GM18868 (cell line): ENCODE results near the gene NOP9.
A peak's percentile ranks its signal among the peaks of the same experiment; 100 is the strongest.

ENCODE experiments used
- ATAC-seq: cut with Tn5 transposase; IDR thresholded peaks from one replicate; pipeline ENCODE4 v1.9.1; 2021; ENCODE audit warnings: mild to moderate bottlenecking, moderate library complexity; ENCODE audit not compliant: unreplicated experiment

Gene NOP9

DNA sequence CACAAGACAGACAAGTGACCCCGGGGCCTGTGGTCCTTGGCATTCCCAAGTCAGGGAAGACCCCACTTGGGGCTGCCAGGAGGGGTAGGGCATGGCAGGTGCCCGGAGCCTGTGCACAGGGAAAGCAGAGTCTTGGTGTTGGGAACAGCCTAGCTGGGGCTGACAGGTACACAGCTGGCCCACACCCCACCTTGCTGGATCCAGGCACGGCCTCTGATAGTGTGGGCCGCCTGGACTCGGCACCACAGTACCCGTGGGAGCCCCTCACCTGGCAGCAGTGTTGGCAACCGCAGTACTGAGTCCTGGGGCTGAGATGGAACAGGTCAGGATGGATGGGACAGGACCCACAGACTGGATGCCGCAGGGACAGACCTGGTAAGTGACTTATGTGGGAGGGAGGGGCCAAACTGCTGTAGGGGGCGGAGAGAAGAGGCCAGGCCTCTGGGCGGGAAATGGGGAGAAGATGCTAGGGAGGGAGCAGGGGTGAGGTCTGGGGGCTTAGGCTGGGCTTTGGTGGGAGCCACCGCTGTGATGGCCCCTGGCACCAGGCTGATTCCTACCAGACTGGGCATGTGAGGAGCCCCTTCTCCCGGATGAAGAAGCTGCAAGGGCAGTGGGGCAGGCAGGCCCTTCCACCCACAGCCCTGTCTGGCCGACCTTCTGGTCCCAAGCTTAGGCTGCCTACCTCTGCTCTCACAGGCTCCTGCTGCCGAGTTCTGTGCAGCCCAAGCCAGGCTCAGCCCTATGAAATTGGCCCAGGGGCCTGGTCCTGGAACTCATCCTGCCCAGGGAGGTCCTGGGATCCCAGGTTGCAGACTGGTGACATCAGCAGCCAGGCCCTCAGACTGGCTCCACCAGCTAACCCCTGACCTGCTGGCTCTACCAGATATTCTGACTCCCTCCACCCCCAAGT, 36.6 kb upstream of the NOP9 start, which contains the start of gene TGM1:
TSS of gene TGM1 (minus strand) at position 357 of the 913 bp plus-strand sequence. CDS start 825 bp downstream, outside the sequence.
- ATAC-seq = no peak

DNA sequence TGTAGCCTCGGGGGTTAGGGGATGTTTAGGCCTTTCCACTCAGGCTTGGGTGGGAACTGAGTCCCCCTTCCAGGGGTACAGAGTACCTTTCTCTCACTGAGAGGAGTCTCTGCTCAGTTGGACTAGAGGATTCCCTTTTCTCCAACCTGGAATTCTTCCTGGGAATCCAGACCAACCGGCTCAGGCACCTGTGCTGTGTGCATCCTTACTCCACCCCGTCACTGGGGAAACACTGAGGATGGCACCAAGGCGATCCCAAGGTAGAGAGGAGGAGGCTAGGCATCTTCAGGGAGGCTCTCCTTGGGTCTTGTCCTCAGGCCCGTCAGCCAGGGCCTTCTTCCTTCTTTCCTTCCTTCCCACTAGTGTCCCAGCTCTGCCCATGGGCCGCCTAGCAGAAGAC, 35.8 kb upstream of the NOP9 start:
- ATAC-seq = no peak

DNA sequence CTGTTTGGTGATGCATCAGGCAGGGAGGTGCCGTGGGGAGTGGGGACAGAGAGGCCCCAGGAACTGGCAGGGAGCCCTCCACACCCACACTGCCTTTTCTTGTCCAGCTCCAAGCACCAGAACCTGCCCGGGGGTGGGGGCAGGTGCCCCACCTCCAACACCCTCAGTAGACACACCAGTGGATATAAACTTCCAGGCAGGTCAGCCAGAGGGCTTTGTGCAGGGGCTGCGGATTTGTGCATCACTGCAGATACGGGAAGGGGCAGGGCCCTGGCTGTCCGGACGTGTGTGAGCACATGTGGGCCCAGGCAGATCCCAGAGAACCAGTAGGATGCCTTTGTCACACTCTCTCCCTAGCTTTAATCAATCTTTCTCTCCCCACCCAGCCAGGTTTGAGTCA, 35.4 kb upstream of the NOP9 start:
- ATAC-seq = no peak

DNA sequence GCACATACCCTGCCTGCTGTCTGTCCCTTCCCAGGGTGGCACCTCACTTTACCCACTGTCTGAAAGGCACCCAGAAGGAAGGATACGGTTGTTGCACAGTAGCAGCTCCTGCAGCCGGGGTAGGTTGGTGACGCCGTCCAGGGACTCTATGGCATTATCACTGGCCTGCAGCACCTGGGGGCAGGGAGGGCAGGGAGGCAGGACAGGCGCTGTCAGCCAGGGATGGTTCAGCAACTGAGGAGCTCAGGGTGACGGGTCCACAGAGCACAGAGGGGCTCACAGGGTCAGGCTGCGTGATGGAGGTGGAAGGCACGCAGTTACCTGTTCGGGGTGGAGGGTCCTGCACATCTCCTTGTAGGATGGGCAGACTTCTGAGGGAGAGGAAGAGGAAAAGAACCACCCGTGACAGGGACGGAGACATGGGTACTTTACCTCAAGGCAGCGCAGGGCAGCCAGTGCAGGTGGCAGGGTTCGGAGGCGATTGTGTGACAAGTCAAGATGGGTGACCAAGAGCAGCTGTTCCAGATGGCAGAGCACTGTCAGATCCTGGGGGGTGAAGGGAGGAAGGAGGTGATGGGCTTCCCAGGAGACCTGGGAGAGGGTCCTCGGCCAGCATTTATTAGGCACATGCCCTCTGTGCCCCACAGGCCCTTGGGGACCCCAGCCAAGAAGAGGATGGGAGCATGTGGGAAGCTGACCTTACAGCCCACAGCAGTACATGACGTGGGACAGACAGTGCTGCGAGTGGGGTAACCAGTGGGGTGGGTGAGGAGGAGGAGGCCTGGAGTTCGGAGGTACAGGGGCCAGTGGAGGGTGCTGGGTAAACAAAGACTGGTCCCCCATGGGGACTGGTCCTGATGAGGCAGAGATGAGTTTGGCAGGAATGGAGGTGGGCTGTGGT, 33.1 kb upstream of the NOP9 start:
- no peak for ATAC-seq

DNA sequence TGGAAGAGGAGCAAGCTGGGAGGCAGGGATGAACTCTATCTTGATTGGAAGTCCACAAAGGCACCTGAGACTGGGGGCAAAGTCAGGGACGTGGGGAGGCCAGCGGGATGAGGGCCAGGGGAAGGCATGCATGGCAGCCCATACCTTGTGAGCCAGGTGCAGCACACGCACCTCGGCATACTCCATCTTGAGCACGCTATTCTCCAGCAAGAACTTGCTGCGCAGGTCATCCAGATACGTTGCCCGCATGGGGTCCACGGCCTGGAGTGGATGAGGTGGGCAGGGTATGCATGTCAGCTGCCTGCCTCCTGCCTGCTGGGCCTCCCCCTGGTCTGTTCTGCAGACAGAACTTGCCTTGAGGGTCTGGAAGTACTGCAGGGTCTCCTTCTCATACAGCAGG, 32.1 kb upstream of the NOP9 start:
- no peak for ATAC-seq

DNA sequence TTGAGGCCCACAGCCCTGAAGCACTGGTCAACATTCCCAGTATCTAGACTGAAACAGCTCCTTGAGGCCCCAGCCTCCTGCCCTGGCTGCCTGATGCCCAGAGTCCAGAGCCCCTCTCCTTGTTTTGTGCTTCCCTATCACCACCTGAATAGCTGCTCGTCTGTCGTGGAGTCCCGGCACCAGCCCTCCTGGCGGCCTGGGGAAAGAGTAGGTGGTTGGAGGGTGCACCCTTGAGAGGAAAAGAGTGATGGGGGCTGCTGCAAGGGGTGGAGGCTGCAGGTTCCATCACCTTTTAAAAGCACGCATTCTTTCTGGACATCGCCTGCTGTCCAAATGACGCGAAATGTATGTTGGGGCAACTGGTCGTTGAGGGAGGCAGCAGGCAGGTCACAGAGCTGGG, 31.4 kb upstream of the NOP9 start:
- no peak for ATAC-seq

DNA sequence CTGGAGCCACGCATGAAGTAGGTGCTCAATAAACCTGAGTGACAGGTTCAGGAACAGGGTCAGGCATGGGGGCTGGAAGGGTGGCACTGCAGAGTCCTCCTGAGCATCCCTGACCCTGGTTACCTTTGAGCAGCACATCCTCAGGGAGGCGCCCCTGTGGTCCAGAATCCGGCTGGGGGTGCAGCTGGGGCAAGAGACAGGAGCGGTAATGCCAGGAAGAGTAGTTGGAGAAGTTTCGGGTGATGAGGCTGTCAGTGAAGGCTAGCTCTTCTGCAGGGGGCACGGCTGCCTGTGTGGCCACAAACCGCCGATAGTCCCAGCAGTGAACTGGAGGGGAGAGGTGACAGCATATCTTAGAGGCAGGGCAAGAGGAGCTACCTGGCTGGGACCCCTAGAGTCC, 30.3 kb upstream of the NOP9 start:
- no peak for ATAC-seq

DNA sequence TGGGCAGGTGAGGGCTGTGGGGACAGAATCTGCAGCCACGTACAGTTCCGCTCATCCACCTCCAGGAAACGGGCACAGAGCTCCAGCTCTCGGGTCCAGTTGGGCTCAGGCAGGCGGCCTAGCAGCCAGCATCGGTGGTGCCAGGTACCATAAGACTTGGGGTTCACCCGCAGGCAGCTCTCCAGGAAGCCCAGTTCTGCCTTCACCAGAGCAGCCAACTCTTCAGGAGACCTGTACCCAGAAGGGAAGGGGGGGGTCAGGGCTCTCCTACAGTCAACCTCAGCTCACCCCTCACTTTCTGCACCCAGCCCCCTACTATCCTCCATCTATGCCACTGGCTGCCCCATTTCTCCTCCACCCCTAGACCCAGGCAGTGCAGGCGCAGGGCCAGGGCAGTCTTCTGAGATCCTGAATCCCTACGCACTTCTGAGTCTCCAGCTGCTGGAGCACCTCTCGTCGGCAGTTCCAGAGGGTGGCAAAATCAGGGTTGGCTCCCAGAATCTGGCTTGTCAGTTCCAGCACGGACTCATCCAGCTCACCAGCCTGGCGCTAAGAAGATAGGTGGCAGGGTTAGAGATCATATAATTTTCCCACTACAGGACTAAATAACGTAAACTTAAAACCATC, 29.6 kb upstream of the NOP9 start:
- no peak for ATAC-seq

DNA sequence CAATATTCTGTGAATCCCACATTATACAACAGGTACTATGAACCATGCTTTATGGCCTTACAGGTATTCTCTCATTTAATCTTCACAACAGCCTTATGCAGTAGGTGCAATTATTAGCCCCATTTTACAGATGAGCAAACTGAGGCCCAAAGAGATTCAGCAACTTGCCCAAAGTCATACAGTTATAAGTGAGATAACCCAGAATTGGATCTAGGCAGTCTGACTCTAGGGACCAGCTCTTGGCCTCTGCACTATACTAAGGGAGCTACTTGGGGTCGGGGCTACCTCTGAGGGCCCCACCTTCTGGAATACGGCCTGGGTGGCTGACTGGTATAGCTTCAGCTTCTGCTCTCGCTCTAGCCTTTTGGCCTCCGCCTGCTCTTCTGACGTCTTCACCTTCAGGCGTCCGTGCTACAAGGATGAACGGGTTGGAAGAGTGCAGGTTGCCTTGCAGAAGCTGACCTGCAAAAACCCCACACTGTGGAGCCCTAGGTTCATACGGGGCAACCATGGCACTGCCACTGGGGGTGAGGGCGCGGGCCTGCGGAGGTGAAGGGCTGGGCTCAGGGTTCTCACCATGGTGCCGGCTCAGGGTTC, 29.0 kb upstream of the NOP9 start:
- ATAC-seq = no peak

DNA sequence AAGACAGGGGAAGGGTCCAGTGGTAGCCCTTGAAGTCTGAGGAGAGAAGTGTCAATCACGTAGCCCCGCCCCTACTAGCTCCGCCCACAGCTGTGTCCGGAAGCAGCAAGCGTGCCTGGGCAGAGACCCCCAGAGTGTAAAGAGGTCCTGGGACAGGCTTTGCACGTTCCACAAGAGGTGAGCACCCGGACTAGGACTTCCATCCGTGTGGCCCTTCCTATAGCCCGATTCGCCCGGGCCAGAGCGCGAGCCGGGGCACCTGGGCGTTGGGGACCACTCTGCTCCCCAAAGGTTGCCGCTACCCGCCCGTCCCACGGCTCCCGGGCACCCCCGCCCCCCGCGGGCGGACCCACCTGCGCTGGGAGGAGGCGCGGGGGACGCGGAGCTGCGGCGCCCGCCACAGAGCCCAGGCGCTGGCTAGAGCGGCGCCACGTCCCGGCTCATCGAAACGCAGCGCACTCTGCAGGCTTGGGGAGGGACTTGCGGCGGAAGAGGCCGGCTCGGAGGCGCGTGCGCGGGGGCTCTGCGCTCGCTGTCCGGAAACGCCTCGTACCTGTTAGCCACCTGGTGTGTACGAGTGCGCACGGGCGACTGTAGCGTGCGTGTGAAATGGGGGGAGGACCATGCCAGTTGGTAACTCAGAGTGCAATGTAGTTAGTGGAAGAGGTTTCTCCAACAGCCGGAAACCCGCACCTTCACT, 28.4 kb upstream of the NOP9 start, which contains the start of gene RABGGTA:
TSS of gene RABGGTA (minus strand) at position 464 of the 700 bp plus-strand sequence. CDS start 482 bp downstream, outside the sequence.
- peak; percentile 84 for ATAC-seq

DNA sequence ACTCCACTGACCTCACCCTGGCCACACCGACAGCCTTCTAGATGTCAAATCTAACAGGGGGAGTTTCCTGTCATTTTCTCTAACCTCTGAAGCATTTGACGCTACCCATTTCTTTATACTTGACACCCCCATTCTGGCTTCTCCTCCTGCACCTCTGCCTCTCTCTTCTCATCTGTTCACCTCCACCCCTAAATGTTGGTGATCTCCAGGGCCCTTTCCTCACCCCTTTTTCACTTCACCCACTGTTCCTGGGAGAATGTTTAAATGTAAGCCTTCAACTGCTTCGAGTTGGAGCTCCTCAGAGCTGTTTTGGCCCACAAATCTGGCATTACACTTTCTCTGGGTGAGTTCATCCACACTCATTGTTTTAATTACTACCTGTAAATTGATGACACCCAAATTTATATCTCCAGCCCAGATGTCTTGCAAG, 27.8 kb upstream of the NOP9 start:
- ATAC-seq = no peak

DNA sequence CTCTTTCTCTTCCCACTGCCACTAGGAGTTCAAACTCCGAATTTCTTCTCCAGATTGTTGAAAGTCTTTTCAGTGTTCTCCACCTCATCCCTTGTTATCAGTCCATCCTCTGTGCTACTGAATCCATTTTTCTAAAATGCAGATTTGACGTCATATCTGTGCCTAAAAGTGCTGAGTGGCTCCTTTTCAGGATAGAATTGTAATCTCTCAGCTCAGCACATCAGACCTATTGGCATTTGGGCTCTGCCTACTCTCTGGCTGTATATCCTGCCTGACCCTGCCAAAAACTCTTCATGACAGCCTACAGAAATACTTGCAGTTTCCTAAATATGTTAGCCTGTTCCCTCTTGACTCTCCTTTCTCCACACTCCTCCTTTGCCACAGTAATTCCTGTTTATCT, 27.2 kb upstream of the NOP9 start:
- ATAC-seq = no peak

DNA sequence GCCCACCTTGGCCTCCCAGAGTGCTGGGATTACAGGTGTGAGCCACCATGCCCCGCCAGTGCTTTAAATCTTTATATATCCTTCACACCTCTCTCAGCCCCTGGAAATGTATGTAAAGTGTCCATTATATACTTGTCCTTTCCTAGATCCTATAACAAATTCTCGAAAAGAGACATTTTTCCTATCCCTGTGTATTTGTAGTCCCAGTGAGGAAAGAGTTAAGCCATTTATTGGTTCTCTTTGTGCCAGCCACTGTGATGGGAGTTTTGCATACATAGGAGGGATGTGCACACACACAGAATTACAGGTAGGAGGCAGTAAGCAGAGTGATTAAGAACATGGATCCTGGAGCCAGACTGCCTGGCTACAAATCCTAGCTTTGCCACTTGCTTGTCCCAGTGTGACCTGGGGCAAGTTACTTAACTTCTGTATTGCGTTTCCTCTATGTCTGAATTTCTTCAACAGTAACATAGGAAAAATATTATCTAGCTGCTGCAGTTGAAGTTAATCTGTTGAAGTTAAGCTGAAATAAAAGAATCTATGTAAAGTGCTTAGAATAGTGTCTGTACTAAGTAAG, 26.1 kb upstream of the NOP9 start:
- no peak for ATAC-seq

DNA sequence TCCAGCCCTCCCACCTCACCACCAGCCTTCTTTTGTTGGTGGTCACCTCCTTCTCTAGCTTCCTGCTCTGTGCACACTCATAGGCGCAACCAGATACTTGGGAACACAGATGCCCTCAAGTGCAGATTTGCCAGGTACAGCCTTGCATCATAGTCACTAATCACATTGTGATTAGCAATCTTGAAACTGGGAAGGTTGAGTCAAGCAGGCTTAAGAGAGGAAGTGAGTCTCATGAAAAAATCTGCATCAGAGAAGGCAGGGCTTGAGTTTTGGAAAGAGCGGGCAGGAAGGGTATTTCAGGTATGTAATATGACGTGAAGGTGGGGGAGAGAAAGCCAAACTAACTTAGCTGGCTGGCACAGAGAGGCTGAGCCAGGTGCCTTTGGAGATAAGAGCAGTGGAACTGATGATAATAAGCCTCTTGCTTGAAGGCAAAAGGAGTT, 25.5 kb upstream of the NOP9 start:
- peak; percentile 49 for ATAC-seq

DNA sequence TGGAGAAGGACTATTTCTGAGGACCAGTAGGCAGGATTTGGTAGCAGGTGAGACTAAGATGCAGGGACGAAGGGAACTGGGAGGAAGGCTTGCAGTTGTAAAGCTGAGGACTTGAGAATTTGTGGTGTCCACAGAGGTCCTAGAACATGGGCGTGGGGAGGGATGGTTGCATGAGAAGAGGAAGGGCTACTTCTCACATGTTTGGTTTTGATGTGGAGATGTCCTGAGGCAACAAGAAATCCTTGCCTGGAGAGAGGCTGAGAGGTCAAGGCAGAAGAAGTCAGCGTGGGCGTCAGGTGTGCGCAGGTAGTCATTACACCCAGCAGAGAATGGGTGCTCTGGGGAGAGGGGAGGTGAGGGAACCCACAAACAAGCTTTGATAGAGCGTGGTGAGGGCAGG, 22.6 kb upstream of the NOP9 start:
- ATAC-seq = no peak

DNA sequence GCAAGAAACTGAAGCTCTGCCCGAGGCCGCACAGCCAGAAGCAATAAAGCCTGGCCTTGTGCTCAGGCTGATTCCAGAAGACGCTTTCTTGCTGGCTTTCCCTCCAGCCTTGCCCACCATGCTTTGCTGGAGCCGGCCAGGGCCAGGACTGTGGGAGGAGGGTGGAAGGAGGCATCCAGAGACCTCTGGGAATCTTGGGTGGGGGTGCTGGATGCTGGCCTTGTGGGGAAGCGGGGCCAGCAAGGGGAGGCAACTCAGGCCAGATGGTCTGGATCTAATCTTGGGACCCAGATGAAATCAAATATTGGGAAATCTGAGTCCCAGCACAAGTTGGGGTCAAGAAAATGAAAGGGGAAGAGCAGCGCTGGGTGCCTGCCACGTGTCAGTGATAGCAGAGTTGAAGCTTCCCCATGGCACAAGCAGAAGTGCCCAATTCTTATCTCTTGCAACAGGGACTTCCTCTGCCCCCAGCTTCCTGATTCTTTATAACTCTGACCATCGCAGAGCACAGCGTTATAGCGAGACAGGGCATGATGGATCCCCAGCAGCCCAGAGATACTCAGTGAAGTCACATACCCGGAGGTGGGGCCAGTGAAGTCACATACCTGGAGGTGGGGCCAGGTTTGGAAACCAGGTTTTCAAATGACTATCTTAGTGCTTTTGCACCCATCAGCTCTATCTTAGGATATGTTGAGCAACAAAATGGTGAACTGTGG, 21.9 kb upstream of the NOP9 start:
- ATAC-seq = no peak

DNA sequence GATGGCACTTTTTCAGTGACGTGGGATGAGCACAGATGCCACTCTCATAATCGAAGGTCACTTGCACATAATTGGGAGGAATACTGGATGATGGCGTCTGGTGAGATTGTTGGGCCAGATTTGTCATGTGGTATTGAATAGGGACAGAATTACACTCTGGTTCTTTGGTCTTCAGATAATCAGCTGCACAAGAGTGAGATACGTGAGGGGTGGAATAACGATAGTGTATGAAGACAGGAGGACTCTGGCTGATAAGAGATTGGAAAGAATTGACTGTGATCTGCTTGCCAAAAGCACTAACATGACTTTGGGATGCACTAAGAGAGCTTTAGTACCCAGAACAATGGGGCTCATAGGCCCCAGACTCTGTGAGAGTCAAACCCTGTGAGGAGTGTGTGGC, 21.2 kb upstream of the NOP9 start:
- ATAC-seq = no peak

DNA sequence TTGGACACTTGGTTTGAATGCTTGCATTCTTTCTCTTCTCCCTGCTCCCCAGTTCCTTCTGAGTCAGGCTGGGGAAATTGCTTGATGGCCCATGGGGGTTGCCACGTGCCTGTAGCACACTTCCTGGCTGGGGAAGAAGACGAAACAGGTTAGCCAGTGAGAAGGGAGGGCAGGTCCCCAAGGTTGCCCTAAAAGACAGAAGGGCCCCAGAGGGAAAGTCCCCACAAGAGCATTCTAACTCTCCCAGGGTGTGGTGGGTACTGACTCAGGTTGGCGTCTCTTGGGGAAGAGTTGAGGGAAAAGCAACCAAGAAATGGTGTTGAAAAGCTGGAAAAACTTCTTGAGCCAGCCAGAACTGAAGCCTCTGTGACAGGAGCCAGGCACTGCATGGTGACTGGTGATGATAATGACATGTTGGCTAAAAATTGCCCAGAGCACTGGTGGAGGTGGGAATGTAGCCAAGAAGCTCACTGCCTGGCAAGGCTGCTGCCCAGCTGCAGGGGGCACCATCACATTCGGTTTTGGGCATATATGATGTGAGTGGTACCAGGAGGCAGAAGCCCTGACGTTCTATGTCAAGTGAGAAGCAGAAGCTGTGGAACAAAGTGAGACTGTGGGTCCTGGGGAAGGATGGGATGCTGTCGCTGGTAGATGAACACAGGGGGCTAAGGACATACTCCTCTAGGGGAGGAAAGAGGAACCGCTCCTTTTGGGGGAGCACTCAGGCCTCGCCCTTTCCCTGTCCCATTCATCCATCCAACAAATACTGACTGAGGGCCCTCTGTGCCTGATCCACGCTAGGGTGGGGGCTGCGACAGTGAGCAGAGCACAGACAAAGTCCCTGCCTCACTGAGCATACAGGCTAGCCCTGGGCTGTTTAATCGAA, 20.1 kb upstream of the NOP9 start:
- ATAC-seq = peak; percentile 75
